Measurements from ENCODE around the gene CLMP.
"Not testable (repeated sequence)": the region's sequence is repeated elsewhere in the genome, so short reads cannot be mapped to it uniquely, and the experiment has no call there.

Gene CLMP

GRCh38 chr11:123166071-123166559 lies 28.9 kb downstream of the CLMP start:
- FAIRE-seq: no peak

GRCh38 chr11:123164732-123165450 lies 30.2 kb downstream of the CLMP start:
- FAIRE-seq: no peak

GRCh38 chr11:123163621-123164020 lies 31.4 kb downstream of the CLMP start:
- no peak for FAIRE-seq

DNA sequence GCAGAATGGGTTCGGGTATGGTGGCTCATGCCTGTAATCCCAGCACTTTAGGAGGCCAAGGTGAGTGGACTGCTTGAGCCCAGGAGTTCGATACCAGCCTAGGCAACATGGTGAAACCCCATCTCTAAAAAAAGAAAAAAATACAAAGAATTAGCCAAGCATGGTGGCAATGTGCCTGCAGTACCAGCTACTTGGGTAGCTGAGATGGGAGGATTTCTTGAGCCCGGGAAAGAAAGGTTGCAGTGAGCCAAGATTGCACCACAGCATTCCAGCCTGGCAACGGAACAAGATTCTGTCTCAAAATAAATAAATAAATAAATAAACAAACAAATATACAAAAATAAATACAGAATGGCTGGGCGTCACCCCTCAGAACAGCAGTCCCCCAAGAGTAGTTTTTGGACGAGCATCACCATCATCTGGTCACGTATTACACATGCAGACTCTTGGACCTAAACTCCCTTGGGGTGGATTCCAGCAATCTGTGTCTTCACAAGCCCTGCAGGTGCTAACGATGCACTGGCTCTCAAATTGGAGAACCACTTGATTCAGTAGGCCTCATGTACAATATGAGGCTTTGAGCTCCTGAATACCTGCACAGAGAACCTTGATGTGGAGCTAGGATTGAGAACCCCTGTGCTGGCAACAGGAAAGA lies 33.5 kb downstream of the CLMP start:
- no peak for FAIRE-seq

DNA sequence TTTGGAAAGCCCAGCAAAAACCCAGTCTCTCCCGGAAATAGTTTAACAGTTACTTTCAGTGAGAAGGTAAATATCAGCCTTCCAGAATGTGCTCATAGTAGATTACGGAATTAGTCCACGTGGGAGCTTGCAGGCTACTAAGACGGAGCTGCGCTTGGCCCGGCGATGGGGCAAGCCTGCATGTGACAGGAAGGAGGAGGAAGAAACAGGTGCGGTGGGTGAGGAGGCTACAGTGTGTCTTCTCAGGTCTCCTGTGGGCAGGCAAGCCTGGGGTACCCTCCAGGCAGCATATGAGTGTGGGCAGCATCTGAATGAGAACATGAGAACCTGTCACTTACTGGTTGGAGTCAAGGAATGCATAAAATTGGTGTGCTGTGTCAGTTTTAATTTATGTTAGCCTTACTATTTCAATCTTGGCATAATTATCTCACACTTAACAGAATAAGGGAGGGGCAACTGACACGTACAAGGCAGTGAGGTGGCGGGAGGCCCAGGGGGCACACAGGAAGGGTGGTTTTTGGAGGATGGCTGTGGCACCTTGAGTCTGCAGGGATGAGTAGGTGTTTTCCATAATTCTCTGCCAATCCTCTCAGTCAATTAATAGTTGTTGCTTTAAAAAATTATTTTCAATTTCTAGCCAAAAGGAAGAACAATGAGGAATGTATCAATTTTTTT lies 35.7 kb downstream of the CLMP start:
- no peak for FAIRE-seq

- FAIRE-seq: no peak
Measured at GRCh38 chr11:123158033-123159003, 36.7 kb downstream of the CLMP start.

GRCh38 chr11:123152951-123153350 lies 42.1 kb downstream of the CLMP start:
- no peak for FAIRE-seq

- not testable (repeated sequence) for FAIRE-seq
Measured at GRCh38 chr11:123152346-123152745, 42.7 kb downstream of the CLMP start.

GRCh38 chr11:123151796-123152195 lies 43.3 kb downstream of the CLMP start:
- FAIRE-seq: no peak

- FAIRE-seq: no peak
Measured at GRCh38 chr11:123151366-123151765, 43.7 kb downstream of the CLMP start.

- FAIRE-seq: no peak
Measured at GRCh38 chr11:123150882-123151281, 44.2 kb downstream of the CLMP start.

GRCh38 chr11:123148965-123149364 lies 46.1 kb downstream of the CLMP start:
- no peak for FAIRE-seq

GRCh38 chr11:123145661-123146060 lies 49.4 kb downstream of the CLMP start:
- no peak for FAIRE-seq

DNA sequence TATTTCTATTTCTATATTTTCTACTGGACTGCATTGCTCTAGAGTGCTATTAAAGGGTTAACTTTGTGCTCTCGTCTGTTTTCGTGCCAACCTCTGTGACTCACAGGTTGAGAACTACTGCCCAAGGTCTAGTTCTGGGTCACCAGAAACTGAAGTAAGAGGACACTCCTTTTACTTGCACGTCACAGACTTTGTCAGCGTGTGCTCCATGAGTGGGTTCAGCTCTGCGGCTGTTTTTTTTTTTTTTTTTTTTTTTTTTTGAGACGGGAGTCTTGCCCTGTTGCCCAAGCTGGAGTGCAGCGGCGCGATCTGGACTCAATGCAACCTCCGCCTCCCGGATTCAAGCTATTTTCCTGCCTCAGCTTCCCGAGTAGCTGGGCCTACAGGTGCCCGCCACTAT lies 49.8 kb downstream of the CLMP start:
- peak; percentile 65 for FAIRE-seq

DNA sequence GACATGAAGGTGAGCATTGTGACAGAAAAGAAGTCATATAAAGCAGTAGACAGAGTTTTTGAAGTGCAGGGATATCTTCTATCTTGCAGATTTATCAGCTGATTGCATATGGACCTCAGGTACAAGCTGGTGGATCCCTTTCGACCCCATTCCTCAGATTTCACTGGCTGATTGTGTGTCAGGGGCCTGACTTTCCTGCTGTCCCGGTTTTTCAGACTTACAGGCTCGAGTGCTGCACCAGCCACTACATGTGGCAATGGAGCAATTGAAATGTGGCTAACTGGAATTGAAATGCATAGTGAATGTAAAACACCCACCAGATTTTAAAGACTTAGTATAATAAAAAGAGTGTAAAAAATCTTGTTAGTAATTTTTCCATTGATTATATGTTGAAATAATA lies 50.3 kb downstream of the CLMP start:
- FAIRE-seq: no peak

DNA sequence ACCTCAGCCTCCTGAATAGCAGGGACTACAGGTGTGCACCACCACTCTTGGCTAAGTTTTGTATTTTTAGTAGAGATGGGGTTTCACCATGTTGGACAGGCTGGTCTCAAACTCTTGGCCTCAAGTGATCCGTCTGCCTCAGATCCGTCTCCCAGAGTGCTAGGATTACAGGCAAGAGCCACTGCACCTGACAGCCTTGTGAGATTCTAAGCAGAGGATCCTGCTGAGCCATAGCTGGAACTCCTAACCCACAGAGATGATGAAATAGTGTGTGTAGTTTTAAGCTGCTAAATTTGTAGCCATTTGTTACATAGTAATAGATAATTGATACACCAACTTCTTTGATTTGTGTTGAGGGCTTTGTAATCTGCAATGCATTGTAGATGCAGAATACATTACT lies 51.1 kb downstream of the CLMP start:
- FAIRE-seq: no peak

DNA sequence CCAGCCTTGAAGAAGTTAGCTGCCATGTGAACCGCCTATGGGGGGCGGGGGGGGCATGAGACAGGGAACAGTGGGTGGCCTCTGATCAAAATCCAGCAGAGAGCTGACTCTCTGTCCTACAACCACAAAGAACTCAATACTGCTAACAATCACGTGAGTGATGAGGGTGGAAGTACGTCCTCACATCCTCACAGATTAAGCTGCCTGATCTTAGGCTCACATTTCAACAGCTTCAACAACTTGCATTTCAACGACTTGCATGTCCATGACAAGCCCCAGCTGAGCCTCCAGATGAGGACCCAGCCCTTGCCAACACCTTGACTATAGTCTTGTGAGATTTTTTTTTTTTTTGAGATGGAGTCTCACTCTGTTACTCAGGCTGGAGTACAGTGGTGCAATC lies 51.6 kb downstream of the CLMP start:
- no peak for FAIRE-seq

DNA sequence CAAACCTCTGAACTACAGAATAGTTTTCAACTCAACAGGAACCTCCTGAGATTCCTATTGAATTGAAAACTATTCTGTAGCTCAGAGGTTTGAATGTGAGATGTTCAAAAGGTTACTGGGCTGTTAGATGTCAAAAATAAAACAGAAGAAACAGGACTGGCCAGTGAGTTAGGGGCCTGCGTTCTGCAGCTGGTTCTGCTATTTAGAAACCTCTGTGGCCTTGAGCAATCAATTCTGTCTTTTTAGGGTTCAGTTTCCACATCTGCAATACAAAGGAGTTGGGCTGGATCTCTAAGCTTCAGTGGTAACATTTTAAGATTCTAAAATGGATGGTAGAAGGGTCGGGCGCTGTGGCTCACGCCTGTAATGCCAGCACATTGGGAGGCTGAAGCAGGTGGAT lies 55.8 kb downstream of the CLMP start:
- FAIRE-seq: no peak

DNA sequence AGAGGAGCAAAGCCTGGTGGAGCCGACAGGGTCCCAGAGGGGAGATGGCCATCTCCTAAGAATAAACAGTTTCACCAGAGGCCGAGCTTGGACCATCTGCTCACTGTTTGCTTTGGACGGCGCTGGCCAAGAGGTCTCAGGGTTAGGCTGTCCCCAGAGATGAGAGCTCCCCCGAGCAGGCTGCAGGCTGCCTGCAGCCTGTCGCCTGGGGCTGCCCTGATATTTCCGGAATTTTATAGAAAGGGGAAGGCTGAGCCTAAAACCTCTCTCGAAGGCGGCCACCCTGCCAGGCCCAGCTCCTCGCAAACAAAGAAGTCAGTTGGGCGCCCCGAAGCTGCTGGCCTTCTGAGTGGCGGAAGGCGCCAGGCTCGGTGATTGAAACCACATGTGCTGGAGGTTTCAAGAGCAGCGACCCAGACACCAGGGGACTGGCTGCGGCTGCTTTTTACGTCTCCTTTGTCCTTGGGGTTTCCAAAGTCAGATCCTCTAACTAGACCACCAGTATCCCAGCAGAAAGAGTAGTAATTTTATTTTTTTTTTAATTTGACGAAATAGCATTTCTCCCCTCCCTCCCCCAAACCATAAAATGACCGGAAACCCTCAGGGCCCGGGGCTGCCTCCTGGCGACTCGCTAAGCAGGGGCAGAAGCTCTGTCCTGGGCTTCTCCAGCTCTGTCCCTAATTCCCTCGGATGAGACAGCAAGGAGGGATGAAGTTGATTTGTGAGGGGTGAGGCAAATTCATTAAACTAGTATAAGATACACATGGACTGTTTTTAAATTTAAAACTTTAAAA lies 57.4 kb downstream of the CLMP start:
- FAIRE-seq: peak; percentile 75

DNA sequence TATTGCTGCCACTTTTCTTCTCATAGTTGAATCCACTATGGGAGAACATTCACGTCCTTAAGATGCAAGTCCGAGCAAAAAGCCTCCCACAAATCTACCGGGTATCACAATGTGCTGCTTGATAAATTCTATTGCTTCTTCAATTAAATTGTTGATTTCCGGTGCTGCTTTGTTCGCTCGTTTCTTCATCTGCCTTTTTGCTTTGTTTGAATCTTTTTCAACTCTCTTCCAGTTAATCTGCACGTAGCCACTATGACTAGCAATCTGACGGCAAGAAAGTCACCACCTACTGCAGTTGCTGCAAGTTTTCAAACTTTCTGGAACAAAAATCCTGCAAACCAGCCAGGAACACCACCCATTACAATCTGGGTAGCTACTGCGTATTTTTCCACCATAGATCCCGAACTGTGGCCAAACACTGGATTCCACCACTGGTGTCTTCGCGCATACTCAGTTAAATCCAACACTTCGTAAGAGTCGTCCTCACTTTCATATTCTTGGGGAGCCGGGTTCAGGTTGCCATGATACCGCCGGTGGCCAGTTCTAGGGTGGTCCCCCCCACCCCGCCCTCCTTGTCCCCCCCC lies 59.1 kb downstream of the CLMP start:
- FAIRE-seq: no peak

DNA sequence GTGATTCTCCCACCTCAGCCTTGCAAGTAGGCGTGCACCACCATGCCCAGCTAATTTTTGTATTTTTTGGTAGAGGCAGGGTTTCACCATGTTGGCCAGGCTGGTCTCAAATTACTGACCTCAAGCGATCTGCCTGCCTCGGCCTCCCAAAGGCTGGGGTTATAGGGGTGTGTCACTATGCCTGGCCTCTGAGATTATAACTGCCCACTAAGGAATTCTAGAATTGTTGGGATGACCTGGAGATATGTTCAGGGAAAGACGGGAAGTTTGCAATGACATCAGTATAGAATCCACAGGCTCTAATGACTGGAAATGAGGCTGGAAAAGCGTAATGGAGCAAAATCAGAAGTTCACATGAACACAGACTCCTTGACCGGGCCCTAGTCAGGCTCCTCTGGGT lies 62.2 kb downstream of the CLMP start:
- FAIRE-seq: peak; percentile 19
